Common myeloid progenitor, CD34-positive (primary cell): ENCODE data around the gene MYRIP.
A peak's percentile ranks its signal among the peaks of the same experiment; 100 is the strongest.

Source experiments
- CTCF ChIA-PET: fragments of 350-600 bp; sonication (Branson Sonifier 250); formaldehyde crosslinking; loops from one replicate; lab custom pipeline; 2021; ENCODE audit warnings: antibody characterized with exemption; lab: Charles Lee
- POLR2A ChIA-PET: fragments of 350-600 bp; sonication (Branson Sonifier 250); formaldehyde crosslinking; loops from one replicate; lab custom pipeline; 2021; ENCODE audit warnings: antibody characterized with exemption; lab: Charles Lee
- DNase-seq, 3 donors: peaks; one replicate each; pipeline versions ENCODE4 v3.0.0 to v3.0.0-alpha.2; 2013
- H3K27ac ChIP-seq, 2 experiments: 1 replicate in 1 of 2; 2 replicates in 1 of 2; pipeline ENCODE4 v1.7.0; 2013; ENCODE audit warnings: inconsistent platforms in 2 of 2, low read length in 2 of 2, mild to moderate bottlenecking in 2 of 2, low read depth in 1 of 2, moderate library complexity in 1 of 2; ENCODE audit not compliant: severe bottlenecking in 2 of 2, insufficient read depth in 1 of 2, poor library complexity in 1 of 2
- H3K27me3 ChIP-seq, 5 experiments: replicated peaks in 2 of 5; 1 replicate in 3 of 5; 2 replicates in 2 of 5; pipeline versions ENCODE4 v1.6.1 to v1.7.0; 2013; ENCODE audit warnings: low read length in 4 of 5, mild to moderate bottlenecking in 2 of 5, moderate library complexity in 2 of 5, inconsistent platforms in 1 of 5; ENCODE audit not compliant: insufficient read depth in 5 of 5, control insufficient read depth in 4 of 5
- H3K36me3 ChIP-seq, 4 experiments: 1 replicate in 2 of 4; 2 replicates in 2 of 4; pipeline versions ENCODE4 v1.6.1 to v1.7.0; 2013; ENCODE audit warnings: low read length in 3 of 4, control low read depth in 1 of 4, mild to moderate bottlenecking in 1 of 4; ENCODE audit not compliant: control insufficient read depth in 4 of 4, insufficient read depth in 4 of 4
- H3K4me1 ChIP-seq, 4 experiments: 1 replicate in 3 of 4; 2 replicates in 1 of 4; pipeline versions ENCODE4 v1.6.1 to v1.7.1; 2013; ENCODE audit warnings: low read length in 3 of 4, mild to moderate bottlenecking in 3 of 4, control low read depth in 1 of 4, inconsistent platforms in 1 of 4, moderate library complexity in 1 of 4; ENCODE audit not compliant: control insufficient read depth in 4 of 4, insufficient read depth in 4 of 4; ENCODE audit errors: control extremely low read depth in 1 of 4
- H3K4me3 ChIP-seq, 7 experiments: 1 replicate in 4 of 7; 2 replicates in 3 of 7; pipeline versions ENCODE4 v1.5.1 to v1.7.0; 2013; ENCODE audit warnings: mild to moderate bottlenecking in 7 of 7, low read length in 6 of 7, moderate library complexity in 6 of 7, inconsistent platforms in 2 of 7, low read depth in 2 of 7, control low read depth in 1 of 7; ENCODE audit not compliant: insufficient read depth in 4 of 7, control insufficient read depth in 1 of 7; ENCODE audit errors: extremely low read depth in 1 of 7
- H3K9me3 ChIP-seq, 5 experiments: 1 replicate in 4 of 5; 2 replicates in 1 of 5; pipeline versions ENCODE4 v1.6.1 to v1.7.1; 2013; ENCODE audit warnings: low read length in 4 of 5, mild to moderate bottlenecking in 2 of 5, inconsistent platforms in 1 of 5, low read depth in 1 of 5, moderate library complexity in 1 of 5; ENCODE audit not compliant: control insufficient read depth in 4 of 5, insufficient read depth in 2 of 5; ENCODE audit errors: control extremely low read depth in 1 of 5
- WGBS: methylation state at CpG from one replicate; pipeline ENCODE4 v1.1.5; 2013; ENCODE audit not compliant: insufficient coverage; 5-methylcytosine and 5-hydroxymethylcytosine counted together

The MYRIP gene

DNA sequence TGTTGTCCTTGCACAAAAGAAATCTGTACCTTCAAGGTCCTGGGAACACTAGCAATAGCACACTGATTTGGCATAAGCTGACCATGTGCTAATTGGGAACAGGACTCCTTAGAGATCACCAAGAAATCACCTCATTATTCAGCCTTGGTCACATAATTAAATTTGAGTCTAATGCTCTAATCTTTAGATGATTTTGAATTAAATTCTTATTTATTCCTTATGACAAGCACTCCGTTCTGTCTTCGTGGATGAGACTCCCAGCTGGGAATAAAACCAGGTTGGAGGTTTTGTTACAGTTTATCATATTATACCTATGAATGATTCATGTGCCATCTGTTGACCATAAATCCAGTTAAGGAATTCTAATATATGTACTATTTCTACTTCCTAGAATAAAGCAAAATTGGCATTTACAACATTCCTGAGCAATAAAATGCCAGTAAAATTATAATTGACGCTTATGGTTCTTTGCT, 162.2 kb downstream of the MYRIP start:
- no peaks in the 10 kb centered on the region for H3K36me3 ChIP-seq
- H3K4me3 ChIP-seq = no peak overlapping the region
- ChIA-PET POLR2A (no interaction called here), CTCF (no interaction called here)
- peaks cover 0 to 2% (median 0%) of the 10 kb centered on the region in 5 experiments for H3K9me3 ChIP-seq
- WGBS = no CpG with 5 or more reads among the region's 3 CpGs
- no peaks in the 10 kb centered on the region for H3K4me1 ChIP-seq
- DNase-seq = no peak
- H3K27me3 ChIP-seq = no peaks in the 10 kb centered on the region
- no peak overlapping the region for H3K27ac ChIP-seq

DNA sequence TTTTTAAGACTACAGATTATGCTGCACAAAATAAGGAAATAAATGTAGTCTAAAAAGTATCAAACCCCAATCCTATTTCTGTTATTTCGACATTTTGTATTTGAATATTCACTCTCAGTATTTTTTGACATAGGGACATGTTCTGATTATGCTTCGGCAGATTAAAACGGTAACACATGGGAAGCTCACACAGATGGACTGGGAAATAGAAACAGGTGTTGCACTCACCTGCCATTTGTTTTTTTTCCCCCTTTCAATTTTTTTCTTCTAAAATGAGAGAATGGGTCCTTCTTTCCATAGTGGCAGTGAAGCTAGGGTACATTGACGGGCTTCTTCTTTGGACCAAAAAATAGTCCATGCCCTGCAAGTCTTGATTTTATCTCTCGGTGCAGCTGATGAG, 163.1 kb downstream of the MYRIP start:
- no peak for DNase-seq
- no peaks in the 10 kb centered on the region for H3K27me3 ChIP-seq
- H3K36me3 ChIP-seq = no peaks in the 10 kb centered on the region
- POLR2A ChIA-PET = no interaction called here
- peaks cover 0 to 2% (median 0%) of the 10 kb centered on the region in 5 experiments for H3K9me3 ChIP-seq
- CTCF ChIA-PET = no interaction called here
- WGBS = 100% methylated on average over 2 of the region's 5 CpGs
- H3K4me1 ChIP-seq = no peaks in the 10 kb centered on the region
- no peak overlapping the region for H3K27ac ChIP-seq
- H3K4me3 ChIP-seq = no peak overlapping the region

DNA sequence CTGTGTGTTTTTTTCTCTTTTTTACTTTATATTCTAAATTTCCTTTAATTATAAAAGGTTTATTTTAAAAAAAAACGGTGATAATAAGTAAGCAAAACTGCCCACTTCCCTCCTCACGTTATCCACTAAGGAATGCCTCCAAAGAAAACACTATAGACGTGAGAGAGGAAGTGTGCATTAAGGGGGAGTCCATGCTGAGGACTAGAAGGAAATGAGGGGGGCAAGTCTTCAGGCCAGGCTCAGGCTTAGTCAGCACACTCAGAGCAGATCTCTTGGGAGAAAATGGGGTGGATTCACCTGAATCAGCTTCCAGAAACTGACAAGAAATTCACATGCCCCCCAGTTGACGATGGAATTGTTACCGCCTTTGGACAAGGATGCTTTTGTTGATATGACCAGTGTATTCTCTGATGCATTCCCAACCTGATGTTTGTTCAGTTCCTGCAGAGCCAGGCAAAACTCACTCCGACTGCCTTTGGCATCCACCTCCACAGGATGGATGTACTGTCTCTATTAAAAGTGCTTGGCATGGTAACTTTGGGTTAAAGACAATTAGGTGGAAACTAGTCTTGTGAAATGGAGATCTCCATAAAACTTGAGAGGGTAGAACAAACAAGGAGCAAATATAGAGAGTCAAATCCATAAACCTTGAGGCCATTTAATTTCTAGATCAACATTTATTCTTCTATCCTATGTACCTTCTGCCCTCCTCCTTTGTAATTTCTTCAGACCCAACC, 167.8 kb downstream of the MYRIP start:
- Histone ChIP-seq H3K4me3 (no peak overlapping the region), H3K27ac (no peak overlapping the region), H3K4me1 (no peaks in the 10 kb centered on the region), H3K36me3 (no peaks in the 10 kb centered on the region), H3K27me3 (no peaks in the 10 kb centered on the region), H3K9me3 (no peaks in the 10 kb centered on the region)
- no peak for DNase-seq
- 97% methylated on average over 3 of the region's 6 CpGs for WGBS
- ChIA-PET POLR2A (no interaction called here), CTCF (no interaction called here)

DNA sequence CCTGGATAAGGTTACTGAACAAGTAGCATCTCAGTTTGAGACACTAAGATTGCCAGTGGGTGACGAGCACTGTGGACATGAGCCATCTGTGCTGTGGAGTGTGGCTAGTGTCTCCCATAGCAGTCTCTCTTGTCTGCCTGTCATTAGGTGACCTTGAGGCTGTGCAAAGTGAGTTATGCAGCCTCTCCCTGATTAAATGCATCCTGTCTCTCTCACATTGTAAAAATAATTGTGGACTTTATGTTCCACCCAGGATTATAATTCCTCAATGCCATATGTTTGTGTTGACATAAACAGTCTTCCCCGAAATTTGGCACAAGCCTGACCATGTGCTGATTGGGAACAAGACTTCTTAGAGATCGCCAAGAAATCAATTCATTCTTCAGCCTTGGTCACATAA, 168.9 kb downstream of the MYRIP start:
- H3K27ac ChIP-seq = no peak overlapping the region
- H3K4me1 ChIP-seq = no peaks in the 10 kb centered on the region
- DNase-seq = no peak
- ChIA-PET POLR2A (no interaction called here), CTCF (no interaction called here)
- H3K4me3 ChIP-seq = no peak overlapping the region
- H3K27me3 ChIP-seq = no peaks in the 10 kb centered on the region
- no peaks in the 10 kb centered on the region for H3K36me3 ChIP-seq
- 96% methylated on average over 3 of the region's 3 CpGs for WGBS
- H3K9me3 ChIP-seq = no peaks in the 10 kb centered on the region

DNA sequence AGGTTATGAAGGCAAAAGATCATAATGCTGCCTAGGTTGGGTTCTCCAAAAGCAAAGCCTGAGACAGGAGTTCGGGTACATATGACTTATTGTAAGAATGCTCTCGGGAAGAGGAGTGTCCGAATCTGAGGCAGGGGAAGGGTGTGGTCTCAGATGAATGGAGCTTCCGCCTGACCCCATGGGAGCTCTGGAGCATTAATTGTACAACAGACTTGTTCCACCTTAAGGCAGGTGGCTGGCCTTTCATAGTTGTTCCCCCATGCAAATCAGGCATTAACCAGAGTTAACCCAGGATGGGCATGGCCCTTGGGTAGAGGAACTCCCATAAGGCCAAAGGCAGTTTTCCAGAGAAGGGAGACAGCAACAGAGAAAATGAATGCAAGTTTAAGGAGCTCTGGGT, 170.6 kb downstream of the MYRIP start:
- no peak for DNase-seq
- H3K36me3 ChIP-seq = no peaks in the 10 kb centered on the region
- POLR2A ChIA-PET = no interaction called here
- H3K27me3 ChIP-seq = no peaks in the 10 kb centered on the region
- 79% methylated on average over 3 of the region's 4 CpGs for WGBS
- H3K9me3 ChIP-seq = no peaks in the 10 kb centered on the region
- H3K27ac ChIP-seq = no peak overlapping the region
- CTCF ChIA-PET = no interaction called here
- H3K4me1 ChIP-seq = no peaks in the 10 kb centered on the region
- H3K4me3 ChIP-seq = no peak overlapping the region

DNA sequence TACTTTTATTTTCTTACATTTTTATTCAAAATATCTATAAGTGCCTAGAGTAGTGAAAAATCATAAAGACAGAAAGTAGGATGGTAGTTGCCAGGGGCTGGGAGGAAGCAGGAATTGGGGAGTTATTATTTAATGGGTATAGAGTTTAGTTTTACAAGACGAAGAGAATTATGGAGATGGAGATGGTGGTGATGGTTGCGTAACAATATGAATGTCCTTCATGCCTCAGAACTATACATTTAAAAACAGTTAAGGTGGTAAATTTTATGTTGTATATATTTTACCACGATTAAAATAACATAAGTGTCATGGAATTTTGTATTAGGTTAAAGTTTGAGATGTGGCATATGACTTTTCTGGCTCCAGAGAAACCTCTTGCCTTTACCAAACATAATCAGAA, 171.4 kb downstream of the MYRIP start:
- Histone ChIP-seq H3K4me1 (no peaks in the 10 kb centered on the region), H3K36me3 (no peaks in the 10 kb centered on the region), H3K4me3 (no peak overlapping the region), H3K9me3 (no peaks in the 10 kb centered on the region), H3K27me3 (no peaks in the 10 kb centered on the region), H3K27ac (no peak overlapping the region)
- ChIA-PET CTCF (interaction anchor here (1.5 kb wide), 1 partner anchor 10 kb away, joined by 3 read pairs; no protein-coding TSS in a partner anchor), POLR2A (no interaction called here)
- WGBS = no CpG with 5 or more reads among the region's 3 CpGs
- DNase-seq = no peak

DNA sequence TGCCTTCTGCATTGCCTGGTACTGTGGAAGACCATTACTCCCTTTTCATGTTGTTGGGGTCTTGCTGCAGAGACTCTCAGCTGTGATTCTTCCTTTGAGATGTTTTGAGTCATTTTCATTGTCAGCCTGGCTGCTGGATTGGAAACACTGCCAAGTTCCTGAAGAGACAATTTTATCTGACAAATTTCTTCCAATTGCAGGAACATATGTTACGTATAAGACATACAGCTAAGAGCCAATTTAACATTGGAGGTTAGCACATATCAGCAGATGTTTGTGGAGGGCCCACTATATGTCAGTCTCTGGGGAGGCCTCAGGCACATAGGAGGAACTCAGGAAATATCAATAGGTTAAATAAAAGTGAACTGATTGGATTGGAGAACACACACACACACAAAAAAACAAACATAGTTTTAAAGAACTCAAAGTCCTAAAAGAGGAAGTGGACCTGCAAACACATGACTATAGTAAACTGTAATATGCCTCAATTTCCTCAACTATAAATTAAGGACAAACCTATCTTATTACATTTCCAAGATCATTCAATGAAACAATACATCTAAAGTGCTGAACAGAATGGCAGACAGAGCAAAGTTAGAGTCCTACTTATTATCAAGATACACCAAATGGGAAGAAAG, 172.3 kb downstream of the MYRIP start:
- Histone ChIP-seq H3K27ac (no peak overlapping the region), H3K9me3 (no peaks in the 10 kb centered on the region), H3K4me3 (no peak overlapping the region), H3K36me3 (no peaks in the 10 kb centered on the region), H3K4me1 (no peaks in the 10 kb centered on the region), H3K27me3 (no peaks in the 10 kb centered on the region)
- DNase-seq = peak in 1 of 3 donors; percentile 10
- CTCF ChIA-PET = interaction anchor here (1.5 kb wide), 1 partner anchor 9 kb away, joined by 3 read pairs; no protein-coding TSS in a partner anchor
- POLR2A ChIA-PET = no interaction called here
- 100% methylated on average over 1 of the region's 1 CpG for WGBS
